GM18511 (cell line): Measurements from ENCODE around the gene APOC3.

ENCODE experiments used
- ATAC-seq: cut with Tn5 transposase; IDR thresholded peaks from one replicate; pipeline ENCODE4 v1.9.1; 2021; ENCODE audit warnings: mild to moderate bottlenecking, moderate library complexity; ENCODE audit not compliant: unreplicated experiment

APOC3 gene

DNA sequence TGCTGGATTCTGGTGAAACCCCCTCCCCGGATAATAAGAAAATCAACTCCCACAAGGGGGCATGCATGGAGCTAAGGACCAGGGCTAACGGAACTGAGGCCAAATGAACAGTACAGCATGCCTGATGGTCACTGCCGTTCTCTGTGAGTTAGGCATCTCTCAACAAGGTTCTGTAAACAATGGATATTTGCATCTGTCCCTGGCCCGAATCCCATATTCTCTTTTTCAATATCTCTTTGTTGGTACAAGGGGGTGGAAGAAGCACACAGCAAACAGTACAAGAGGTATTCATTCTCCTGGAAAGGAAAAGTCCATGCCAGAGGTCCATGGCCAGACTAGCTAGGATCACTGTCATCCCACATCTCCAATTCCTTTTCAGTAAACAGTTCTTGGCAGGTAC lies 39.9 kb downstream of the APOC3 start:
- ATAC-seq: no peak

DNA sequence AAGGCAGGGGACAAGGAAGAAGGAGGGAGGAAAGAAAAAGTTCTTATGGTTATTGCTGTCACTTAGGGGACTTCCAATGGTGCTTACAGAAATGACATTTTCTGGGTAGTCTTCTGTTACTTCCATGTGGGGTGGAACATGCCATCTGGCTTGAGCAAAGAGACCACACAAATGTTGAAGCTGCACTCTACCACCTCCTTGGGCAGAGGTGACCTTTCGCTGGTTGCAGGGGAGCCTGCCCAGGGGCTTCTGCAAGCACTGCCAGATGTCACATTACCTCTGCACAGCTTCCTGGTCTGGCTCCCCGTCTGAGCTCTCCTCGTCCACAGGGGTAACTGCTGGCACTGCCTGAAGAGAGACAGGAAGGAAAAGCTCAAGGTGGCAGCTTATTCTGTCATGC lies 40.3 kb downstream of the APOC3 start:
- no peak for ATAC-seq

DNA sequence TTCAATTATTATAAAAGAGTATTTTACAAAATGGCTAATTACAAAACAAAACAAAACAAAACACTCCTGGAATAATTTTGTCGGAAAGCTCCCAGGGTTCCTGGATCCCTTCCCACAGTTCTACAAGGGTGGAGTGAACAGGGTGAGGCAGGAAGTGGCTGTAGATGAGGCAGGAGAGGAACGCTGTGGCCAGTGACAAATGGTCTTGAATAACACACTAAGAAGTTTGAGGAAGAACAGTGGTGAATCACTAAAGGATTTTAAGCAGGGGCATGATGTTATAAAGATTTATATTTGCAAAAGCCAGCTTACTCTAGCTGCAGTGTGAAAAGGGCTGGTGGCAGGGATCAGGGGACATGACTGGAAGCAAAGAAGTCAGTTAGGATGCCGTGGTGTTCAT lies 41.5 kb downstream of the APOC3 start:
- ATAC-seq: no peak

- no peak for ATAC-seq
Measured at GRCh38 chr11:116873381-116873780, 43.7 kb downstream of the APOC3 start.

- no peak for ATAC-seq
Measured at GRCh38 chr11:116874251-116874650, 44.5 kb downstream of the APOC3 start.

DNA sequence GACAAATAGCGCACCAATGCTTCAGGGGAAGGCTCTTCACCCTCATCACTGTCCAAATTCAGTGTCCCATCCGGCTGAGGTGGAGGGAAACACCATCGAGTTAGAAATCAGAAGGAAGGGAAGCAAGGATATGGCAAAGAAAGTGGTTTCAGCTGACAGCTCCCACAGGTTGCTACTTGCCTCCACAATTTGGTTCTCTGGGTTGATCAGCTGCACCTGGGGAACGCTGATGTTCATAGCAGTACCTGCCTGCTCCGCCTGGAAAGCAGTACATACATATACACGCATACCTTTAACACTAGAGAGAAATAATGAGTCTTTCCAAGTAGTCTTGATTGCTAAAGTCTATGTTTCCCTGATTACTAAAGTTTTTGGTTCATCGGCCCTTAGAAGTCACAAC lies 45.5 kb downstream of the APOC3 start:
- ATAC-seq: no peak

GRCh38 chr11:116876656-116877055 lies 46.9 kb downstream of the APOC3 start:
- no peak for ATAC-seq

DNA sequence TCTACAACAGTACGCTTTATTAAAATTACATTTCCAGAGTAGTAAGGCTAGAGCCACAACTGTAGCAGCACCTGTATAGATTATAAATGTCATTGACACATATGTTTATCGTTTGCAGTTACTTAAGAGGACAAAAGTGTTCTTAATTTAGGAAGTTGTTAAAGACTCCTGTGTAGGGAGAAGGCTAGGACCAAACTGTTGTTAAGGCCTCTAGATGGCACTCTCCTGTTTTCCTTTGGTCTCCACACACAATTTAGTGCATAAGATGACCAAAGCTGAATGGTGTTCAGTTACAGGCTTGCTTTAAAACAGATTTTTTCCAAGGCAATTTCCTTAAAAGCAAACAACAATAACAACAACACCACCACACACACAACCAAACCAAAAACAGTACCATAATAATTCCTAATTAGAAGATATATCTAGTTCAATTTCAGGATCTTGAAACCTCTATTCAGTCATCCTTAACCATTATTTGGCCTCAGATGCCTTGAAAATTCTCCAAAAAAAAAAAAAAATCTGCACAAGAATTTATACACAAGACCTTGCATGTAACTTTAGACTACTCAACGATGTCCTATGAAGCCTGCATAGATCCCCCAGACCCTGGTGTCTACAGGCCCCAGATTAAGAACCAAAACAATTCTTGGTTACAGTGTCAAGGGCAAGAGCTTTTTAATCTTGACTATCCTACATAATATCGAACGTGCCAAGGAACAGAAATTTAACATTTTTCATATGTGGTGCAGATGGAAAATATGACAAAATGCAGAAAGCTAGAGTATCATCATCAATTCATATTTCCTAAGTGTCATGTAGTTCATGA lies 50.3 kb downstream of the APOC3 start:
- no peak for ATAC-seq

DNA sequence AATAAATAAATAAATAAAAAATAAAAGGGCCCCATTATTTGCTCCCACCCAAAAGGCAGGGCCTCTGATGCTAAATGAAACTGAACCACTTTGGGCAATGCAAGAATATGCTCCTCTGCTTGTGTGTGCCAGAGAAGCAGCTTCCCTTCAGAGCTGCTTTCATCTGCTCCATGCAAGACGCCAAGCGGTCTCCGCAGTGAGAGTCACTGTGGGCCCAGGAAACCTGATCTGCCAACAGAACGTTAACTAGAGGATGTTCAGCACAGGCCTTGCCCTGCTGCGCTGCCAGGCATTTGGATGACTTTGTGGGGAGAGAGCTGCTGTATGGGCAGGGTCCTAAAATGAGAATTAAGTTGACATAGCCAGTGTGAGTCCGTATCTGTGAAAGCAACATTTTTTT lies 51.4 kb downstream of the APOC3 start:
- ATAC-seq: no peak

GRCh38 chr11:116882386-116882785 lies 52.7 kb downstream of the APOC3 start:
- ATAC-seq: no peak
